Liver (tissue), 3 donors: ENCODE measurements around the gene HCFC1R1.

Experiments used
- EGR1 ChIP-seq, 2 donors: IDR thresholded peaks; 2 replicates each; pipeline ENCODE4 v1.6.1; 2016 to 2018; ENCODE audit warnings: antibody characterized with exemption in 2 of 2, low read depth in 2 of 2
- FOXA1 ChIP-seq: IDR thresholded peaks from 2 replicates; pipeline ENCODE4 v1.6.1; 2016; ENCODE audit warnings: antibody characterized with exemption
- HNF4A ChIP-seq, 2 donors: conservative IDR thresholded peaks; 2 replicates each; pipeline ENCODE4 v1.6.1; 2016; ENCODE audit warnings: antibody characterized with exemption in 2 of 2, mild to moderate bottlenecking in 2 of 2
- HNF4G ChIP-seq: IDR thresholded peaks from 2 replicates; pipeline ENCODE4 v1.6.1; 2016; ENCODE audit warnings: antibody characterized with exemption
- JUND ChIP-seq, 2 donors: IDR thresholded peaks; 2 replicates each; pipeline ENCODE4 v1.6.1; 2016; ENCODE audit warnings: antibody characterized with exemption in 2 of 2
- NR2F2 ChIP-seq: IDR thresholded peaks from 2 replicates; pipeline ENCODE4 v1.6.1; 2016; ENCODE audit warnings: antibody characterized with exemption
- RAD21 ChIP-seq, 2 donors: IDR thresholded peaks; 2 replicates each; pipeline ENCODE4 v1.6.1; 2016; ENCODE audit warnings: antibody characterized with exemption in 2 of 2, mild to moderate bottlenecking in 2 of 2
- SP1 ChIP-seq: IDR thresholded peaks from 2 replicates; pipeline ENCODE4 v1.6.1; 2018; ENCODE audit warnings: antibody characterized with exemption, mild to moderate bottlenecking
- TAF1 ChIP-seq: conservative IDR thresholded peaks from 2 replicates; pipeline ENCODE4 v1.6.1; 2016; ENCODE audit warnings: antibody characterized with exemption, mild to moderate bottlenecking
- YY1 ChIP-seq: IDR thresholded peaks from 2 replicates; pipeline ENCODE4 v1.6.1; 2016; ENCODE audit warnings: antibody characterized with exemption, mild to moderate bottlenecking
- TF ChIP-seq, protein P1 (sequence below): fragments of 150-350 bp; IDR thresholded peaks from 2 replicates; pipeline ENCODE4 v1.5.1; 2017; ENCODE audit warnings: improper control_type of control experiment, low read depth, low read length; ENCODE audit not compliant: missing input control
- TF ChIP-seq, protein P2 (sequence below): IDR thresholded peaks from 2 replicates; pipeline ENCODE4 v1.6.1; 2016; ENCODE audit warnings: antibody characterized with exemption, mild to moderate bottlenecking
- TF ChIP-seq, protein P3 (sequence below): IDR thresholded peaks from 2 replicates; pipeline ENCODE4 v1.6.1; 2016; ENCODE audit warnings: antibody characterized with exemption
- donor health status: healthy.
- donor health status: healthy.

DNA sequence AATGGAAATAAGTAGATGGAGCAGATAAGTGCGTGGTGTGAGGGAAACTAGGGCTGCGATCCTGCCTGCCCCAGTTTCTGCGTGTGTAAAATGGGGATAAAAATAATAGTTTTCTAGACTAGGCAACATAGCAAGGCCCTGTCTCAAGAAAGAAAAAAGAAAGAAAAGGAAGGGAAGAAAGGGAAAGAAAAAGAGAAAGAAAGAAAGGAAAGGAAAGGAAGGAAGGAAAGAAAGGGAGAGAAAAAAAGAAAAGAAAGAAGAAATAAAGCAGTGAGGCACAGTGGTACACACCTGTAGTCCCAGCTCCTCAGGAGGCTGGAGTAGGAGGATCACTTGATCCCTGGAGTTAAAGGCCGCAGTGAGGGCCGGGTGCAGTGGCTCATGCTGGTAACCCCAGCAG is 41.3 kb downstream of the HCFC1R1 start:
- TF ChIP-seq, protein P1, sequence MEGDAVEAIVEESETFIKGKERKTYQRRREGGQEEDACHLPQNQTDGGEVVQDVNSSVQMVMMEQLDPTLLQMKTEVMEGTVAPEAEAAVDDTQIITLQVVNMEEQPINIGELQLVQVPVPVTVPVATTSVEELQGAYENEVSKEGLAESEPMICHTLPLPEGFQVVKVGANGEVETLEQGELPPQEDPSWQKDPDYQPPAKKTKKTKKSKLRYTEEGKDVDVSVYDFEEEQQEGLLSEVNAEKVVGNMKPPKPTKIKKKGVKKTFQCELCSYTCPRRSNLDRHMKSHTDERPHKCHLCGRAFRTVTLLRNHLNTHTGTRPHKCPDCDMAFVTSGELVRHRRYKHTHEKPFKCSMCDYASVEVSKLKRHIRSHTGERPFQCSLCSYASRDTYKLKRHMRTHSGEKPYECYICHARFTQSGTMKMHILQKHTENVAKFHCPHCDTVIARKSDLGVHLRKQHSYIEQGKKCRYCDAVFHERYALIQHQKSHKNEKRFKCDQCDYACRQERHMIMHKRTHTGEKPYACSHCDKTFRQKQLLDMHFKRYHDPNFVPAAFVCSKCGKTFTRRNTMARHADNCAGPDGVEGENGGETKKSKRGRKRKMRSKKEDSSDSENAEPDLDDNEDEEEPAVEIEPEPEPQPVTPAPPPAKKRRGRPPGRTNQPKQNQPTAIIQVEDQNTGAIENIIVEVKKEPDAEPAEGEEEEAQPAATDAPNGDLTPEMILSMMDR: no peak
- TF ChIP-seq HNF4A (conservative IDR thresholded peaks at IDR 0.05): no peak
- no peak for TF ChIP-seq TAF1
- no peak for TF ChIP-seq FOXA1
- TF ChIP-seq HNF4G: no peak
- TF ChIP-seq, protein P2, sequence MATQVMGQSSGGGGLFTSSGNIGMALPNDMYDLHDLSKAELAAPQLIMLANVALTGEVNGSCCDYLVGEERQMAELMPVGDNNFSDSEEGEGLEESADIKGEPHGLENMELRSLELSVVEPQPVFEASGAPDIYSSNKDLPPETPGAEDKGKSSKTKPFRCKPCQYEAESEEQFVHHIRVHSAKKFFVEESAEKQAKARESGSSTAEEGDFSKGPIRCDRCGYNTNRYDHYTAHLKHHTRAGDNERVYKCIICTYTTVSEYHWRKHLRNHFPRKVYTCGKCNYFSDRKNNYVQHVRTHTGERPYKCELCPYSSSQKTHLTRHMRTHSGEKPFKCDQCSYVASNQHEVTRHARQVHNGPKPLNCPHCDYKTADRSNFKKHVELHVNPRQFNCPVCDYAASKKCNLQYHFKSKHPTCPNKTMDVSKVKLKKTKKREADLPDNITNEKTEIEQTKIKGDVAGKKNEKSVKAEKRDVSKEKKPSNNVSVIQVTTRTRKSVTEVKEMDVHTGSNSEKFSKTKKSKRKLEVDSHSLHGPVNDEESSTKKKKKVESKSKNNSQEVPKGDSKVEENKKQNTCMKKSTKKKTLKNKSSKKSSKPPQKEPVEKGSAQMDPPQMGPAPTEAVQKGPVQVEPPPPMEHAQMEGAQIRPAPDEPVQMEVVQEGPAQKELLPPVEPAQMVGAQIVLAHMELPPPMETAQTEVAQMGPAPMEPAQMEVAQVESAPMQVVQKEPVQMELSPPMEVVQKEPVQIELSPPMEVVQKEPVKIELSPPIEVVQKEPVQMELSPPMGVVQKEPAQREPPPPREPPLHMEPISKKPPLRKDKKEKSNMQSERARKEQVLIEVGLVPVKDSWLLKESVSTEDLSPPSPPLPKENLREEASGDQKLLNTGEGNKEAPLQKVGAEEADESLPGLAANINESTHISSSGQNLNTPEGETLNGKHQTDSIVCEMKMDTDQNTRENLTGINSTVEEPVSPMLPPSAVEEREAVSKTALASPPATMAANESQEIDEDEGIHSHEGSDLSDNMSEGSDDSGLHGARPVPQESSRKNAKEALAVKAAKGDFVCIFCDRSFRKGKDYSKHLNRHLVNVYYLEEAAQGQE: no peak
- no peak for TF ChIP-seq RAD21 (IDR thresholded peaks at IDR 0.05)
- no peak for TF ChIP-seq EGR1 (IDR thresholded peaks at IDR 0.05; ENCODE audit: low read depth in 2 of 2)
- TF ChIP-seq, protein P3, sequence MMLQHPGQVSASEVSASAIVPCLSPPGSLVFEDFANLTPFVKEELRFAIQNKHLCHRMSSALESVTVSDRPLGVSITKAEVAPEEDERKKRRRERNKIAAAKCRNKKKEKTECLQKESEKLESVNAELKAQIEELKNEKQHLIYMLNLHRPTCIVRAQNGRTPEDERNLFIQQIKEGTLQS: no peak
- no peak for TF ChIP-seq NR2F2
- no peak for TF ChIP-seq YY1
- TF ChIP-seq SP1: no peak
- no peak for TF ChIP-seq JUND (IDR thresholded peaks at IDR 0.05)
